Esophagus squamous epithelium (tissue), 5 donors: ENCODE data around the gene CEACAM20. TPM values are rescaled to one million over a fixed set of nuclear protein-coding genes. Genes with fewer than 3 reads are reported as not detected.

Experiments used
- DNase-seq: peaks from one replicate; lab custom pipeline; 2025; lab: John Stamatoyannopoulos, UW
- H3K27ac ChIP-seq, 4 donors: fragments of 200-600 bp; sonication (generic); one replicate each; pipeline ENCODE4 v1.5.1; 2016 to 2019; ENCODE audit warnings: mild to moderate bottlenecking in 1 of 4
- H3K27me3 ChIP-seq, 4 donors: fragments of 200-600 bp; sonication (generic); 1 replicate in 3 of 4; 2 replicates in 1 of 4; pipeline versions ENCODE4 v1.5.1 to v1.6.0; 2017 to 2021; ENCODE audit warnings: antibody characterized with exemption in 1 of 4
- H3K36me3 ChIP-seq, 3 donors: fragments of 200-600 bp; sonication (generic); one replicate each; pipeline ENCODE4 v1.5.1; 2016 to 2019
- H3K4me1 ChIP-seq, 3 donors: fragments of 200-600 bp; sonication (generic); one replicate each; pipeline ENCODE4 v1.5.1; 2017 to 2019
- H3K4me3 ChIP-seq, 4 donors: fragments of 200-600 bp; sonication (generic); 1 replicate in 3 of 4; 2 replicates in 1 of 4; pipeline ENCODE4 v1.5.1; 2016 to 2019; ENCODE audit warnings: mild to moderate bottlenecking in 2 of 4, moderate library complexity in 1 of 4
- H3K9me3 ChIP-seq, 3 donors: fragments of 200-600 bp; sonication (generic); one replicate each; pipeline ENCODE4 v1.5.1; 2016 to 2019
- CTCF ChIP-seq, 6 experiments: fragments of 450-650 bp in 4 of 6; fragments of 200-600 bp in 2 of 6; sonication (generic) in 2 of 6; IDR thresholded peaks; one replicate each; pipeline ENCODE4 v1.5.1; 2016 to 2019; ENCODE audit warnings: antibody characterized with exemption in 6 of 6, mild to moderate bottlenecking in 4 of 6, moderate library complexity in 4 of 6
- POLR2A ChIP-seq, 4 donors: fragments of 450-650 bp; IDR thresholded peaks; one replicate each; pipeline ENCODE4 v1.6.1; 2017; ENCODE audit warnings: antibody characterized with exemption in 4 of 4, mild to moderate bottlenecking in 4 of 4, moderate library complexity in 3 of 4
- whole genome bisulfite sequencing, 2 donors: methylation state at CpG; one replicate each; pipeline ENCODE4 v1.1.5; 2018; 5-methylcytosine and 5-hydroxymethylcytosine counted together
- intact Hi-C: fragments of 100-400 bp; cut with DNase I; formaldehyde crosslinking; loops from one replicate; pipeline ENCODE4 v1.15.0; 2022
- total RNA-seq, 4 donors: library from RNA; depleted of rRNA; stranded (reverse); fragments of >200 nt; gene quantifications; one replicate each; pipeline ENCODE4 v1.1.0, GENCODE V29; 2016
- donor health status: DM: yes; HTN: yes; CAD: no.

CEACAM20 gene
- not detected for total RNA-seq

- no peak for DNase-seq
- intact Hi-C loops, result no loop called here
- no peak for TF ChIP-seq CTCF (IDR thresholded peaks at IDR 0.05)
- no peak for TF ChIP-seq POLR2A (IDR thresholded peaks at IDR 0.05)
- WGBS, 2 donors, result 69 to 78% methylated on average over 8 to 9 of the region's 9 CpGs
- Histone ChIP-seq H3K9me3 (no peaks in the 10 kb centered on the region), H3K4me3 (no peak within 1 kb of the TSS), H3K27ac (no peak within 1 kb of the TSS), H3K36me3 (no peaks in the 10 kb centered on the region), H3K27me3 (peaks cover 0 to 39% (median 0%) of the 10 kb centered on the region in 4 donors), H3K4me1 (no peaks in the 10 kb centered on the region)
These were observed at the start of gene CEACAM20 for GRCh38 chr19:44529536-44529935. TSS of gene CEACAM20 (minus strand) at chr19:44529675. CDS start at chr19:44529509, 166 bp downstream.

- Histone ChIP-seq H3K4me3 (no peak overlapping the region), H3K27me3 (peaks cover 0 to 7% (median 0%) of the 10 kb centered on the region in 4 donors), H3K27ac (no peak overlapping the region), H3K4me1 (no peaks in the 10 kb centered on the region), H3K36me3 (no peaks in the 10 kb centered on the region), H3K9me3 (no peaks in the 10 kb centered on the region)
- no peak for DNase-seq
- WGBS, 2 donors, result 43 to 50% methylated on average over 1 of the region's 1 CpG
- intact Hi-C loops, result loop anchor here (5.0 to 10.0 kb wide), 2 partner anchors 80 to 247 kb away; no protein-coding TSS in a partner anchor
- TF ChIP-seq POLR2A (IDR thresholded peaks at IDR 0.05), result no peak
- no peak for TF ChIP-seq CTCF (IDR thresholded peaks at IDR 0.05)
These were observed 48.0 kb upstream of the CEACAM20 start for GRCh38 chr19:44577566-44577874.

GRCh38 chr19:44576843-44577565 is 47.5 kb upstream of the CEACAM20 start:
- intact Hi-C loops, result loop anchor here (5.0 to 10.0 kb wide), 2 partner anchors 80 to 248 kb away; no protein-coding TSS in a partner anchor
- Histone ChIP-seq H3K4me3 (no peak overlapping the region), H3K9me3 (no peaks in the 10 kb centered on the region), H3K27ac (no peak overlapping the region), H3K4me1 (no peaks in the 10 kb centered on the region), H3K36me3 (no peaks in the 10 kb centered on the region), H3K27me3 (peaks cover 0 to 2% (median 0%) of the 10 kb centered on the region in 4 donors)
- TF ChIP-seq POLR2A (IDR thresholded peaks at IDR 0.05) (no peak), CTCF (IDR thresholded peaks at IDR 0.05) (peak in 5 of 6 experiments; percentile 37 to 74 (median 42))
- 54 to 55% methylated on average over 8 of the region's 8 CpGs for WGBS, 2 donors
- no peak for DNase-seq

- peak overlapping the region in 1 of 4 donors; percentile 52 for H3K27ac ChIP-seq
- no peaks in the 10 kb centered on the region for H3K36me3 ChIP-seq
- H3K27me3 ChIP-seq, result peaks cover 0 to 4% (median 0%) of the 10 kb centered on the region in 4 donors
- 80% methylated on average over 10 to 11 of the region's 11 CpGs for WGBS, 2 donors
- intact Hi-C loops, result loop anchor here (5.0 to 10.0 kb wide), 2 partner anchors 82 to 250 kb away; no protein-coding TSS in a partner anchor
- H3K4me1 ChIP-seq, result no peaks in the 10 kb centered on the region
- DNase-seq, result no peak
- no peaks in the 10 kb centered on the region for H3K9me3 ChIP-seq
- no peak for TF ChIP-seq POLR2A (IDR thresholded peaks at IDR 0.05)
- no peak for TF ChIP-seq CTCF (IDR thresholded peaks at IDR 0.05)
- no peak overlapping the region for H3K4me3 ChIP-seq
These were observed 45.7 kb upstream of the CEACAM20 start for GRCh38 chr19:44575116-44575700.
